ES-I3 (cell line): ENCODE measurements around the gene SASH1.

ENCODE experiments used
- H3K36me3 ChIP-seq: 2 replicates; pipeline ENCODE4 v1.6.1; 2013; ENCODE audit warnings: mild to moderate bottlenecking, low read length, control low read depth, moderate library complexity; ENCODE audit not compliant: insufficient read depth
- H3K4me1 ChIP-seq: 2 replicates; pipeline ENCODE4 v1.6.1; 2013; ENCODE audit warnings: mild to moderate bottlenecking, control low read depth, low read length; ENCODE audit not compliant: insufficient read depth
- H3K9ac ChIP-seq: 2 replicates; pipeline ENCODE4 v1.6.1; 2013; ENCODE audit warnings: low read depth, mild to moderate bottlenecking, low read length, moderate library complexity
- H3K9me3 ChIP-seq: 2 replicates; pipeline ENCODE4 v1.6.1; 2013; ENCODE audit warnings: mild to moderate bottlenecking, low read length, moderate library complexity; ENCODE audit not compliant: control insufficient read depth, insufficient read depth

The SASH1 gene

GRCh38 chr6:148317051-148317450, 25.6 kb upstream of the SASH1 start:
- H3K4me1 ChIP-seq, result peaks cover 13% of the 10 kb centered on the region
- H3K9me3 ChIP-seq, result no peaks in the 10 kb centered on the region

GRCh38 chr6:148317739-148318138, 24.9 kb upstream of the SASH1 start:
- H3K9ac ChIP-seq, result no peak overlapping the region
- peaks cover 12% of the 10 kb centered on the region for H3K4me1 ChIP-seq
- no peaks in the 10 kb centered on the region for H3K9me3 ChIP-seq
- no peaks in the 10 kb centered on the region for H3K36me3 ChIP-seq

More at GRCh38 chr6:148317051-148317450, 25.6 kb upstream of the SASH1 start:
- Histone ChIP-seq H3K9ac (no peak overlapping the region), H3K36me3 (no peaks in the 10 kb centered on the region)

GRCh38 chr6:148322704-148323103, 19.9 kb upstream of the SASH1 start:
- Histone ChIP-seq H3K9ac (no peak overlapping the region), H3K4me1 (no peaks in the 10 kb centered on the region), H3K36me3 (no peaks in the 10 kb centered on the region), H3K9me3 (no peaks in the 10 kb centered on the region)

- no peaks in the 10 kb centered on the region for H3K4me1 ChIP-seq
- no peak overlapping the region for H3K9ac ChIP-seq
Observed at GRCh38 chr6:148323344-148323743, 19.3 kb upstream of the SASH1 start.

GRCh38 chr6:148324297-148324985, 18.2 kb upstream of the SASH1 start:
- H3K4me1 ChIP-seq, result no peaks in the 10 kb centered on the region
- no peaks in the 10 kb centered on the region for H3K36me3 ChIP-seq
- H3K9ac ChIP-seq, result no peak overlapping the region
- no peaks in the 10 kb centered on the region for H3K9me3 ChIP-seq

More at GRCh38 chr6:148323344-148323743, 19.3 kb upstream of the SASH1 start:
- H3K9me3 ChIP-seq, result no peaks in the 10 kb centered on the region
- no peaks in the 10 kb centered on the region for H3K36me3 ChIP-seq

- Histone ChIP-seq H3K9ac (no peak overlapping the region), H3K4me1 (no peaks in the 10 kb centered on the region), H3K36me3 (no peaks in the 10 kb centered on the region), H3K9me3 (no peaks in the 10 kb centered on the region)
Observed at GRCh38 chr6:148325316-148326068, 17.1 kb upstream of the SASH1 start.

- Histone ChIP-seq H3K4me1 (no peaks in the 10 kb centered on the region; the same call in 1 of the 2 replicates), H3K36me3 (no peaks in the 10 kb centered on the region), H3K9ac (no peak overlapping the region), H3K9me3 (no peaks in the 10 kb centered on the region)
Observed at GRCh38 chr6:148328876-148329555, 13.6 kb upstream of the SASH1 start.

- Histone ChIP-seq H3K9me3 (no peaks in the 10 kb centered on the region), H3K36me3 (no peaks in the 10 kb centered on the region), H3K9ac (no peak overlapping the region), H3K4me1 (no peaks in the 10 kb centered on the region; the same call in 1 of the 2 replicates)
Observed at GRCh38 chr6:148329596-148330381, 12.8 kb upstream of the SASH1 start.

GRCh38 chr6:148332088-148332487, 10.6 kb upstream of the SASH1 start:
- Histone ChIP-seq H3K9ac (no peak overlapping the region), H3K36me3 (no peaks in the 10 kb centered on the region), H3K9me3 (no peaks in the 10 kb centered on the region), H3K4me1 (no peaks in the 10 kb centered on the region; the same call in 1 of the 2 replicates)

- Histone ChIP-seq H3K9ac (no peak overlapping the region), H3K36me3 (no peaks in the 10 kb centered on the region), H3K4me1 (peaks cover 13% of the 10 kb centered on the region; the same call in 1 of the 2 replicates), H3K9me3 (no peaks in the 10 kb centered on the region)
Observed at GRCh38 chr6:148336901-148337300, 5.7 kb upstream of the SASH1 start.

- no peaks in the 10 kb centered on the region for H3K9me3 ChIP-seq
- peaks cover 19% of the 10 kb centered on the region for H3K4me1 ChIP-seq
- no peaks in the 10 kb centered on the region for H3K36me3 ChIP-seq
- H3K9ac ChIP-seq, result no peak overlapping the region
Observed at GRCh38 chr6:148339766-148340165, 2.9 kb upstream of the SASH1 start.

- H3K36me3 ChIP-seq, result no peaks in the 10 kb centered on the region
- H3K9ac ChIP-seq, result no peak overlapping the region
- H3K9me3 ChIP-seq, result no peaks in the 10 kb centered on the region
- peaks cover 28% of the 10 kb centered on the region for H3K4me1 ChIP-seq
Observed at GRCh38 chr6:148340586-148341297, 1.9 kb upstream of the SASH1 start.

GRCh38 chr6:148342100-148342349, 613 bp upstream of the SASH1 start:
- Histone ChIP-seq H3K4me1 (peaks cover 39% of the 10 kb centered on the region), H3K9me3 (no peaks in the 10 kb centered on the region), H3K36me3 (no peaks in the 10 kb centered on the region), H3K9ac (peak overlapping the region; percentile 82)
